Vagina (tissue), 2 donors: ENCODE measurements around the gene NPAS3. TPM values are rescaled to one million over a fixed set of nuclear protein-coding genes. Genes with fewer than 3 reads are reported as not detected.

Experiments
- DNase-seq, 2 donors: peaks; one replicate each; pipeline ENCODE4 v3.0.0-alpha.2; 2017; ENCODE audit errors: extremely low spot score in 2 of 2
- H3K27ac ChIP-seq: fragments of 200-600 bp; sonication (generic); one replicate; pipeline ENCODE4 v1.5.1; 2019
- H3K27me3 ChIP-seq: fragments of 200-600 bp; sonication (generic); one replicate; pipeline ENCODE4 v1.5.1; 2019
- H3K36me3 ChIP-seq, 2 donors: fragments of 200-600 bp; sonication (generic); one replicate each; pipeline ENCODE4 v1.5.1; 2017 to 2019
- H3K4me1 ChIP-seq: fragments of 200-600 bp; sonication (generic); one replicate; pipeline ENCODE4 v1.5.1; 2019
- H3K4me3 ChIP-seq, 2 donors: fragments of 200-600 bp; sonication (generic); 1 replicate in 1 of 2; 2 replicates in 1 of 2; pipeline ENCODE4 v1.5.1; 2016 to 2019
- H3K9me3 ChIP-seq: fragments of 200-600 bp; sonication (generic); one replicate; pipeline ENCODE4 v1.5.1; 2019
- POLR2A ChIP-seq, 2 donors: fragments of 450-650 bp; IDR thresholded peaks; one replicate each; pipeline ENCODE4 v1.6.1; 2017; ENCODE audit warnings: antibody characterized with exemption in 2 of 2, mild to moderate bottlenecking in 2 of 2, moderate library complexity in 2 of 2
- POLR2AphosphoS5 ChIP-seq, 2 donors: sonication (generic); formaldehyde crosslinking; IDR thresholded peaks; one replicate each; pipeline ENCODE4 v1.9.0; 2017; ENCODE audit warnings: antibody characterized with exemption in 2 of 2, mild to moderate bottlenecking in 2 of 2, low read depth in 1 of 2; ENCODE audit not compliant: insufficient read depth in 1 of 2
- intact Hi-C: fragments of 100-400 bp; cut with DNase I; formaldehyde crosslinking; loops from one replicate; pipeline ENCODE4 v1.15.1; 2023
- total RNA-seq: library from RNA; depleted of rRNA; stranded (reverse); fragments of >200 nt; gene quantifications from one replicate; pipeline ENCODE4 v1.2.3, GENCODE V29; 2016
- TF ChIP-seq, protein P1 (sequence below), 3 experiments: fragments of 450-650 bp in 2 of 3; fragments of 200-600 bp in 1 of 3; sonication (generic) in 1 of 3; IDR thresholded peaks; one replicate each; pipeline ENCODE4 v1.5.1; 2017 to 2019; ENCODE audit warnings: antibody characterized with exemption in 3 of 3, mild to moderate bottlenecking in 2 of 3, moderate library complexity in 2 of 3

Gene NPAS3
- total RNA-seq, 1 donor from 2014 or later, result 1.2 TPM

DNA sequence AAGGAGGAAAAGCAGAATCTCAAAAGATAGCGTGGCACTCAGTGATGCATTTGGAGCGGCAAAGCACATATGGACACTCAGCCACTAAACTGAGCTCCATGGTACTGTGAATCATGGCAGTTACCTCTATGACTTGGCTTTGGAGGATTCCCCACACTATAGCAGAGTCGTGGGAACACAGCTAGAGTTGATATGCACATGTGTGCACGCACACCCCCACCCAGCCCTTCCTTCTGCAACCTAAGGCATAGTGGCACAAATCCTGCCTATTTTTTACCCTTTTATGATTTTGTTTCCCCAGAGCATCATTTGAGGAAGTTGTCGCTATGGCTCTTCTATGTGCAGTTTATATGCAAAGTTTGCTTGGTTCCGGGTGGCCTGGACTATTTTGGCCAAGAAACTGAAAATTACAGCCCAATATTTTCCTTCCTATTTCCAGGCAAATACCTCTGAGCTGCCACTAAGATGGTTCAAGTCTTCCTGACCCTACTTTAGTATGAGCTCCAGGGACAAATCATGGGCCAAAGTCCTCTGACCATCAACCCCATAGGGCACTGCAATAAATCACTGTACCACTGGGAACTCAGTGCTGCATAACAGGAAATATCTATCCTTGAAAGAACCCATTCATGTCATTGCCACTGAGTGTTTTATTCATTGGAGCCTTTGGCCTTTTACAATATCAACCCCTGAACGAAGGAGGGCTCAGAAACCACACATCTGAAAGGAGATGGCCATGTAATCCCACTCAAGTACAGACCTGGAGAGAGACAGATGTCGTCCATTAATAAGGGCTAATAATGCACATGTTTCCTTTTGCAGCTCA is 834.7 kb downstream of the NPAS3 start:
- Histone ChIP-seq H3K4me1 (peaks cover 2% of the 10 kb centered on the region), H3K27me3 (no peaks in the 10 kb centered on the region), H3K9me3 (no peaks in the 10 kb centered on the region), H3K27ac (no peak overlapping the region), H3K36me3 (no peaks in the 10 kb centered on the region), H3K4me3 (no peak overlapping the region)
- TF ChIP-seq, protein P1, sequence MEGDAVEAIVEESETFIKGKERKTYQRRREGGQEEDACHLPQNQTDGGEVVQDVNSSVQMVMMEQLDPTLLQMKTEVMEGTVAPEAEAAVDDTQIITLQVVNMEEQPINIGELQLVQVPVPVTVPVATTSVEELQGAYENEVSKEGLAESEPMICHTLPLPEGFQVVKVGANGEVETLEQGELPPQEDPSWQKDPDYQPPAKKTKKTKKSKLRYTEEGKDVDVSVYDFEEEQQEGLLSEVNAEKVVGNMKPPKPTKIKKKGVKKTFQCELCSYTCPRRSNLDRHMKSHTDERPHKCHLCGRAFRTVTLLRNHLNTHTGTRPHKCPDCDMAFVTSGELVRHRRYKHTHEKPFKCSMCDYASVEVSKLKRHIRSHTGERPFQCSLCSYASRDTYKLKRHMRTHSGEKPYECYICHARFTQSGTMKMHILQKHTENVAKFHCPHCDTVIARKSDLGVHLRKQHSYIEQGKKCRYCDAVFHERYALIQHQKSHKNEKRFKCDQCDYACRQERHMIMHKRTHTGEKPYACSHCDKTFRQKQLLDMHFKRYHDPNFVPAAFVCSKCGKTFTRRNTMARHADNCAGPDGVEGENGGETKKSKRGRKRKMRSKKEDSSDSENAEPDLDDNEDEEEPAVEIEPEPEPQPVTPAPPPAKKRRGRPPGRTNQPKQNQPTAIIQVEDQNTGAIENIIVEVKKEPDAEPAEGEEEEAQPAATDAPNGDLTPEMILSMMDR (IDR thresholded peaks at IDR 0.05), result no peak
- no peak for TF ChIP-seq POLR2AphosphoS5 (IDR thresholded peaks at IDR 0.05; ENCODE audit: insufficient read depth in 1 of 2, low read depth in 1 of 2)
- no peak for TF ChIP-seq POLR2A (IDR thresholded peaks at IDR 0.05)
- DNase-seq, result no peak
- intact Hi-C loops, result no loop called here

DNA sequence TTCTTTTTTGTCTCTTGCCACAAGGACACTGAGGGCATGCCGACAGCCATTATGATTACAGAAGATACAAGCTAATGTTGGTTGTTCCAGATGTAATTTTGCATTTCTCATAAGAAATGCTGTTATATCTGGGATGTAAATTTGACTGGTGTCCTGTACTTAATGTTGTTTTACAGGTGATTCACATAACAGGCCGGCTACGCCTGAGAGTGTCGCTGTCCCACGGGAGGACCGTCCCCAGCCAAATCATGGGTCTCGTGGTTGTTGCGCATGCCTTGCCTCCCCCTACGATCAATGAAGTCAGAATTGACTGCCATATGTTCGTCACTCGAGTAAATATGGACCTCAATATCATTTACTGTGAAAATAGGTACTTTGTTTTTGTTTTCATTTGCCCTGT is 835.5 kb downstream of the NPAS3 start:
- no peaks in the 10 kb centered on the region for H3K36me3 ChIP-seq
- TF ChIP-seq POLR2A (IDR thresholded peaks at IDR 0.05) (no peak), POLR2AphosphoS5 (IDR thresholded peaks at IDR 0.05; ENCODE audit: insufficient read depth in 1 of 2, low read depth in 1 of 2) (no peak)
- TF ChIP-seq, protein P1 (IDR thresholded peaks at IDR 0.05), result no peak
- H3K4me1 ChIP-seq, result no peaks in the 10 kb centered on the region
- no peak for DNase-seq
- H3K9me3 ChIP-seq, result no peaks in the 10 kb centered on the region
- H3K27ac ChIP-seq, result no peak overlapping the region
- intact Hi-C loops, result no loop called here
- no peak overlapping the region for H3K4me3 ChIP-seq
- no peaks in the 10 kb centered on the region for H3K27me3 ChIP-seq

DNA sequence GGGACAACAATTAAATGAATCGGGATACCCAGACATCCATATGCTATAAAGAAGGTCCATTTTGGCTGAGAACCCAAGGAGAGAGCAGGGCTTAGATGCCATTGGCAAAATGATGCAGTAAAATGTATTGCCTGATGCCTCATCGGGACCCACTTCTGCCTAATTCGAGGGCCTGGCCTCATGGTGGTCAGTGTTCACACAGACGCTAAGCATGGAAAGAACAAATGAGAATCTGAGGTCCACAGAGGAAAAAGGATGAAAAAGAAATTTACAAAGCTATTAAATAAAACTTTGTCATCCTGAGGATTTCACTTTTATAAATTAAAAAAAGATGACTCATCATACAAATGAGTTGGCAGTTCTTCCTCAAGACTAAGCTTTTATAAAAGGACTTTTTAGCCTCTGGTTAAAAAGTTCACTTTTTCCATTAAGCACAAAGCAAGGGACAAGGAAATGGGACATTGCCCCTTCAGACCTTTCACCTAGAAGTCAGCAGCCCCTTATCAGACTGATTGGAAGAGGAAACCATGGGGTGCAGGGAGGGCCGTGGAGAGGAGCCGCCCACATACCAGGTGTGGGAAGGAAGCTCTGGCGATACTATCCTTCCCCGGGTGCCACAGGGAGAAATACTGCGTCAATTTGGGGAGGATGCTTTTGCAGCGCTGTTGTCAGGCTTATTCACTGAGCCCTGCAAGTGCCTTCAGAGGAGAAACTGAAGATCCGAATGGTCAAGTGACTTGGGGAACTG is 836.2 kb downstream of the NPAS3 start:
- DNase-seq, result no peak
- intact Hi-C loops, result no loop called here
- Histone ChIP-seq H3K4me3 (no peak overlapping the region), H3K36me3 (no peaks in the 10 kb centered on the region), H3K27ac (no peak overlapping the region), H3K4me1 (no peaks in the 10 kb centered on the region), H3K27me3 (no peaks in the 10 kb centered on the region), H3K9me3 (no peaks in the 10 kb centered on the region)
- TF ChIP-seq POLR2AphosphoS5 (IDR thresholded peaks at IDR 0.05; ENCODE audit: insufficient read depth in 1 of 2, low read depth in 1 of 2) (no peak), POLR2A (IDR thresholded peaks at IDR 0.05) (no peak)
- TF ChIP-seq, protein P1 (IDR thresholded peaks at IDR 0.05), result no peak

DNA sequence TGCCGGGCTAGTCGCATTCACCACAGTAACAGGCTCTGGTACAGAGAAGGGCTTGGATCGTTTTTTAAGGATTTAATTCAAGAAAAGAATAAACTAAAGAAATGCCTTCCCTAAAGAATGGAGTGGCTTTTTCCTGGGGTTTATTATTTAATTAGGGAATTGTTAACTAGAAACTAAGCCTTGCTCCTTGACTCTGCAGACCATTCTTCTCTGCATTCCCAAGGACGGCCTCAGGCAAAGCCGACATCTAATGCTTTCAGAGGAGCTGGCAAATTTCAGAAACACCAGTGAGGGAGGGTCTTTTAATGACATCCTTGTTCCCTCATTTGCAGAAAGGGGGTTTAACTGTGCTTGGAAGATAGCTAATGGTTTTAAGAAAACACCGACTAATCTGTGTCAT is 838.2 kb downstream of the NPAS3 start:
- no peaks in the 10 kb centered on the region for H3K27me3 ChIP-seq
- no peak overlapping the region for H3K27ac ChIP-seq
- H3K9me3 ChIP-seq, result no peaks in the 10 kb centered on the region
- intact Hi-C loops, result no loop called here
- TF ChIP-seq, protein P1 (IDR thresholded peaks at IDR 0.05), result no peak
- TF ChIP-seq POLR2AphosphoS5 (IDR thresholded peaks at IDR 0.05; ENCODE audit: insufficient read depth in 1 of 2, low read depth in 1 of 2) (no peak), POLR2A (IDR thresholded peaks at IDR 0.05) (no peak)
- no peak for DNase-seq
- H3K4me3 ChIP-seq, result no peak overlapping the region
- no peaks in the 10 kb centered on the region for H3K4me1 ChIP-seq
- no peaks in the 10 kb centered on the region for H3K36me3 ChIP-seq

DNA sequence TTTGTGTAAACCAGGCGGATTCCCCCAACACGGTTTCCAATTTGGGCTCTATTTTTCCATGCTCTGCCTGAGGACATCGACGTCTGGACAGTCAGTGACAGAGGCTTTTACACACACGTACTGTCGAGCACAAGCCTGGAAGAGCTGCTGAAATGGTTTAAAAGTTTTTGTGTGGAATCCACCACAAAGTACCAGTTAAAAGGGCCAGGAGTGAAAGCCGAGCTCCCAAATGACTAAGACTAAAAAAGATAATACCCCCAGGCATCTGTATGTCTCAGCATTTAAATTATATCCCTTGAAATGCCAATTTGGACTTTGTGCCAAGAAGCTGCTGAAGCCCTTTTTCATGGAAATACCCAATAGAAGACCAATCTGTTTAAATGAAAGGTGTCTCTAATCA is 839.0 kb downstream of the NPAS3 start:
- no peak for DNase-seq
- Histone ChIP-seq H3K36me3 (no peaks in the 10 kb centered on the region), H3K4me1 (no peaks in the 10 kb centered on the region), H3K27me3 (no peaks in the 10 kb centered on the region), H3K9me3 (no peaks in the 10 kb centered on the region), H3K4me3 (no peak overlapping the region), H3K27ac (no peak overlapping the region)
- intact Hi-C loops, result no loop called here
- TF ChIP-seq POLR2A (IDR thresholded peaks at IDR 0.05), result no peak
- TF ChIP-seq, protein P1 (IDR thresholded peaks at IDR 0.05), result no peak
- no peak for TF ChIP-seq POLR2AphosphoS5 (IDR thresholded peaks at IDR 0.05; ENCODE audit: insufficient read depth in 1 of 2, low read depth in 1 of 2)
